HepG2 (cell line): ENCODE measurements around the gene VSX1. TPM values are rescaled to one million over a fixed set of nuclear protein-coding genes. Genes with fewer than 3 reads are reported as not detected.

ENCODE experiments used
- ATAC-seq: fragments of 200-7000 bp; cut with Tn5 transposase; 3 replicates; pipeline ENCODE4 v1.9.1; 2020; ENCODE audit warnings: mild to moderate bottlenecking, moderate library complexity
- BruUV-seq: library from RNA; stranded (reverse); fragments of 400-500 nt; replicated peaks from 2 replicates; lab custom pipeline; 2021; lab: Mats Ljungman, UMichigan
- CTCF ChIA-PET: fragments of 300-600 bp; formaldehyde crosslinking; extraction: SDS; loops from one replicate; lab custom pipeline; 2021; ENCODE audit warnings: low total read pairs, inconsistent platforms, low intra/inter-chr PET ratio; lab: Yijun Ruan, JAX
- POLR2A ChIA-PET: fragments of 350-600 bp; sonication (Branson Sonifier 250); formaldehyde crosslinking; loops from one replicate; lab custom pipeline; 2020; ENCODE audit warnings: antibody characterized with exemption, inconsistent platforms; lab: Yijun Ruan, JAX
- DNase-seq: peaks from one replicate; pipeline ENCODE4 v3.0.0-alpha.2; 2015; ENCODE audit warnings: low spot score
- FAIRE-seq: peaks from 3 replicates; lab custom pipeline; 2011; peaks lifted over from hg19 to GRCh38; lab: Jason Lieb, UNC
- H2AFZ ChIP-seq: one replicate; pipeline ENCODE4 v1.6.1; 2011; ENCODE audit warnings: low read length, inconsistent platforms
- H3K27ac ChIP-seq: fragments of 300-600 bp; 3 replicates; pipeline ENCODE4 v1.8.0; 2011; ENCODE audit warnings: mixed run types, mild to moderate bottlenecking, mixed read lengths, low read length, inconsistent platforms; ENCODE audit not compliant: insufficient read depth; ENCODE audit errors: extremely low read length
- H3K27me3 ChIP-seq, 2 experiments: fragments of 200-600 bp in 1 of 2; 2 replicates in 1 of 2; 3 replicates in 1 of 2; pipeline versions ENCODE4 v1.6.0 to v1.8.0; 2011; ENCODE audit warnings: low read length in 2 of 2, mild to moderate bottlenecking in 2 of 2, moderate library complexity in 2 of 2, inconsistent platforms in 1 of 2; ENCODE audit not compliant: insufficient read depth in 2 of 2, control insufficient read depth in 1 of 2
- H3K36me3 ChIP-seq, 2 experiments: fragments of 200-600 bp in 1 of 2; replicated peaks in 1 of 2; 2 replicates in 1 of 2; 3 replicates in 1 of 2; pipeline versions ENCODE4 v1.5.1 to v1.8.0; 2011; ENCODE audit warnings: low read length in 2 of 2, inconsistent platforms in 1 of 2; ENCODE audit not compliant: insufficient read depth in 2 of 2, control insufficient read depth in 1 of 2
- H3K4me1 ChIP-seq: 2 replicates; pipeline ENCODE4 v1.5.1; 2012; ENCODE audit warnings: low read length, inconsistent platforms; ENCODE audit not compliant: insufficient read depth
- H3K4me2 ChIP-seq: 2 replicates; pipeline ENCODE4 v1.6.0; 2011; ENCODE audit warnings: low read depth, low read length, inconsistent platforms
- H3K4me3 ChIP-seq, 3 experiments: fragments of 200-600 bp in 1 of 3; sonication (generic), shearing (Covaris generic) in 1 of 3; replicated peaks in 1 of 3; 2 replicates each; pipeline ENCODE4 v1.5.1; 2011 to 2016; ENCODE audit warnings: low read length in 3 of 3, inconsistent platforms in 2 of 3, low read depth in 2 of 3, mild to moderate bottlenecking in 2 of 3, control low read depth in 1 of 3, mixed read lengths in 1 of 3; ENCODE audit not compliant: insufficient read depth in 1 of 3
- H3K79me2 ChIP-seq: one replicate; pipeline ENCODE4 v1.6.1; 2011; ENCODE audit warnings: low read length, inconsistent platforms; ENCODE audit not compliant: insufficient read depth
- H3K9ac ChIP-seq: 2 replicates; pipeline ENCODE4 v1.6.0; 2011; ENCODE audit warnings: mild to moderate bottlenecking, low read depth, low read length, inconsistent platforms; ENCODE audit not compliant: insufficient read depth
- H3K9me3 ChIP-seq: 2 replicates; pipeline ENCODE4 v1.5.1; 2012; ENCODE audit warnings: mild to moderate bottlenecking, low read length
- H4K20me1 ChIP-seq: 2 replicates; pipeline ENCODE4 v1.6.0; 2011; ENCODE audit warnings: inconsistent platforms, mild to moderate bottlenecking, low read length, moderate library complexity; ENCODE audit not compliant: insufficient read depth
- IRX3 ChIP-seq: sonication (generic); formaldehyde crosslinking; IDR thresholded peaks from 2 replicates; pipeline ENCODE4 v1.8.1; 2023; ENCODE audit warnings: mild to moderate bottlenecking, low read depth, missing genetic modification reagents, borderline replicate concordance
- ZNF543 ChIP-seq: sonication (generic); formaldehyde crosslinking; IDR thresholded peaks from 2 replicates; pipeline ENCODE4 v1.4.0; 2020; ENCODE audit warnings: mild to moderate bottlenecking, missing genetic modification reagents
- WGBS: methylation state at CpG from one replicate; pipeline ENCODE4 v1.1.6; 2017; ENCODE audit warnings: low lambda C conversion rate; 5-methylcytosine and 5-hydroxymethylcytosine counted together
- in situ Hi-C: cut with HindIII; loops from 2 replicates; pipeline ENCODE4 v1.10.0; 2017; ENCODE audit warnings: low pct_unique_long_range_greater_than_20kb; ENCODE audit not compliant: extremely low pct_ligation_motif_present
- intact Hi-C: fragments of 100-400 bp; cut with micrococcal nuclease; formaldehyde crosslinking; loops from one replicate; pipeline ENCODE4 v1.10.0; 2022; ENCODE audit not compliant: unreplicated experiment
- polyA plus RNA-seq, 8 experiments: library from polyadenylated mRNA; depleted of rRNA in 3 of 8; stranded (reverse) in 7 of 8; unstranded in 1 of 8; fragments of >200 nt; fragmentation: Illumina TruSeq in 4 of 8; extraction: Trizol in 4 of 8; gene quantifications; 2 replicates each; pipeline versions ENCODE4 v1.2.1 to v1.2.3, GENCODE V29; 2011 to 2016; ENCODE audit warnings: low read depth in 4 of 8, missing spikeins in 1 of 8, mixed read lengths in 1 of 8; ENCODE audit not compliant: insufficient read depth in 1 of 8
- total RNA-seq, 5 experiments: library from RNA; depleted of rRNA; stranded (reverse); fragments of >200 nt; fragmentation: Illumina TruSeq; extraction: Trizol; gene quantifications; 2 replicates each; pipeline ENCODE4 v1.2.3, GENCODE V29; 2016; ENCODE audit warnings: low read depth in 1 of 5
- TF ChIP-seq, protein P1 (sequence below): sonication (generic); formaldehyde crosslinking; IDR thresholded peaks from 2 replicates; pipeline ENCODE4 v1.5.0; 2020; ENCODE audit warnings: mild to moderate bottlenecking, missing genetic modification reagents, moderate library complexity
- TF ChIP-seq, protein P2 (sequence below): sonication (generic); formaldehyde crosslinking; IDR thresholded peaks from 2 replicates; pipeline ENCODE4 v1.4.0; 2020; ENCODE audit warnings: missing genetic modification reagents, borderline replicate concordance
- TF ChIP-seq, protein P3 (sequence below): sonication (generic); formaldehyde crosslinking; IDR thresholded peaks from 2 replicates; pipeline ENCODE4 v1.4.0; 2020; ENCODE audit warnings: low read depth, missing genetic modification reagents

Gene VSX1
- total and polyA plus RNA-seq, 2 of the 13 experiments (the other 11 are each of a cell fraction or from before 2014, with no cell fraction given) = 0.04 TPM; not detected in 1

DNA sequence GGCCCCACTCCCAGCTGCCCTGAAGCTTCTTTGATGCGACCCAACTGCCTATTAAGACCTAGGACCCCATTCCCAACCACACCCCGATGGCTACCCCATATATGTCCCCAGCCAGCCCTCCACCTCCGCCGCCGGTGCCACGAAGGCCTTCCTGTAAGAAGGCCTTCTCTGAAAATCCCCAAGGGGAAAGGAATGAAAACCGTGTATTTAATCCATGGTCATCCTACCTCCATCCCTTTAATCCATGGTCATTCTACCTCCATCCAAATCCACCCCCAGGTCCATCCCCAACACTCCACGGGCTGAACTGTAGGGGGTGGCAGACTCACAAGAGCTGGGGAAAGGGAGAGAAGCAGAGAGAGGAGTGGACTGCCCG, 545 bp upstream of the VSX1 start:
- no peak for FAIRE-seq
- H2AFZ ChIP-seq = no peak overlapping the region
- H3K27me3 ChIP-seq = peaks cover 22 to 86% of the 10 kb centered on the region in 2 experiments
- H3K27ac ChIP-seq = no peak overlapping the region
- H3K4me2 ChIP-seq = no peak overlapping the region
- peaks cover 8% of the 10 kb centered on the region for H3K4me1 ChIP-seq
- ChIA-PET CTCF (no interaction called here), POLR2A (no interaction called here)
- H3K36me3 ChIP-seq = no peaks in the 10 kb centered on the region
- BruUV-seq = no TSS peak
- H3K79me2 ChIP-seq = no peaks in the 10 kb centered on the region
- H3K9me3 ChIP-seq = no peaks in the 10 kb centered on the region
- H4K20me1 ChIP-seq = no peaks in the 10 kb centered on the region; the same call in 1 of the 2 replicates
- TF ChIP-seq, protein P1, sequence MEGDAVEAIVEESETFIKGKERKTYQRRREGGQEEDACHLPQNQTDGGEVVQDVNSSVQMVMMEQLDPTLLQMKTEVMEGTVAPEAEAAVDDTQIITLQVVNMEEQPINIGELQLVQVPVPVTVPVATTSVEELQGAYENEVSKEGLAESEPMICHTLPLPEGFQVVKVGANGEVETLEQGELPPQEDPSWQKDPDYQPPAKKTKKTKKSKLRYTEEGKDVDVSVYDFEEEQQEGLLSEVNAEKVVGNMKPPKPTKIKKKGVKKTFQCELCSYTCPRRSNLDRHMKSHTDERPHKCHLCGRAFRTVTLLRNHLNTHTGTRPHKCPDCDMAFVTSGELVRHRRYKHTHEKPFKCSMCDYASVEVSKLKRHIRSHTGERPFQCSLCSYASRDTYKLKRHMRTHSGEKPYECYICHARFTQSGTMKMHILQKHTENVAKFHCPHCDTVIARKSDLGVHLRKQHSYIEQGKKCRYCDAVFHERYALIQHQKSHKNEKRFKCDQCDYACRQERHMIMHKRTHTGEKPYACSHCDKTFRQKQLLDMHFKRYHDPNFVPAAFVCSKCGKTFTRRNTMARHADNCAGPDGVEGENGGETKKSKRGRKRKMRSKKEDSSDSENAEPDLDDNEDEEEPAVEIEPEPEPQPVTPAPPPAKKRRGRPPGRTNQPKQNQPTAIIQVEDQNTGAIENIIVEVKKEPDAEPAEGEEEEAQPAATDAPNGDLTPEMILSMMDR (CRISPR knock-in tag) = peak; percentile 34; the same call in 1 of the 2 replicates
- no peak for TF ChIP-seq ZNF543 (CRISPR knock-in tag)
- in situ Hi-C loops (loop anchor here (5.0 kb wide), 1 partner anchor 95 kb away; no protein-coding TSS in a partner anchor), intact Hi-C loops (no loop called here)
- H3K9ac ChIP-seq = no peak overlapping the region
- H3K4me3 ChIP-seq = no peak overlapping the region
- no peak for DNase-seq
- 41% methylated on average over 9 of the region's 9 CpGs for WGBS
- no peak for ATAC-seq

DNA sequence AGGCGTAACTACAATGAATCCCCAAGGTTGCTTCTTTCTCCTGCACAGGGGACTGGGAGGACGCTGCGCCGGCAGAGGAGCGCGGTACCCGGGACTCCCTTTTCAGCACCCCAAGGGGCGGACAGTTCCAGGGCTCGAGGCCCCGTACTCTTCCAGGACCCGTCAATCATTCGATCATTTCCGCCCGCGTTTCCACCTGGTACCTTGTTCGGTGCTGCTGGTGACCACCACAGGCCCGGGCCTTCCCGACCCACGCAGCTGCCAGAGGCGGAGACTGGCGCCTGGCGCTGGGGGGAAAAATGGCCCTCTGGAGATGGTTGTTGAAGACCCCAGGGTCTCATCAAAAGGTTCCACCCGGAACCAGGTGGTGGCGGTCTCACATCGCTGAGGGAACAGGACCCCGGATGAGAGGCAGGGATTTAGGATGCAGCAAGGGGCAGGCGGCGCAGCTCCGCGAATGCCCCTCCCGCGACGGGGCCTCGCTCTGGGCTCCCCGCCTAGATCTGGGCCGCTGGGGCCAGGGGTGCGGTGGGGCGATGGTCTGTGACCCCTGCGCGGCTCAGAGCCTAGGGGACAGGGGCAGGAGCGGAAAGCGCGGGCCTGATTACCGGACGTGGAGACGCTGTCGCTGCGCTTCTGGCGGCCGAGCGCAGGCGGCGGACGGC, 744 bp downstream of the VSX1 start:
- H3K4me2 ChIP-seq = no peak overlapping the region
- no TSS peak for BruUV-seq
- H3K79me2 ChIP-seq = no peaks in the 10 kb centered on the region
- no peaks in the 10 kb centered on the region for H3K36me3 ChIP-seq
- ChIA-PET CTCF (no interaction called here), POLR2A (no interaction called here)
- peaks cover 18% of the 10 kb centered on the region for H3K4me1 ChIP-seq
- H3K9me3 ChIP-seq = no peaks in the 10 kb centered on the region
- 49% methylated on average over 54 of the region's 54 CpGs for WGBS
- no peak overlapping the region for H3K4me3 ChIP-seq
- intact Hi-C loops (no loop called here), in situ Hi-C loops (loop anchor here (5.0 kb wide), 1 partner anchor 96 kb away; no protein-coding TSS in a partner anchor)
- DNase-seq = no peak
- peak; percentile 7; the same call in 1 of the 3 replicates for ATAC-seq
- FAIRE-seq = no peak
- H3K27me3 ChIP-seq = peaks cover 24 to 84% of the 10 kb centered on the region in 2 experiments
- no peak overlapping the region for H2AFZ ChIP-seq
- no peak overlapping the region for H3K9ac ChIP-seq
- H3K27ac ChIP-seq = no peak overlapping the region
- H4K20me1 ChIP-seq = no peaks in the 10 kb centered on the region; the same call in 1 of the 2 replicates
- TF ChIP-seq, protein P2, sequence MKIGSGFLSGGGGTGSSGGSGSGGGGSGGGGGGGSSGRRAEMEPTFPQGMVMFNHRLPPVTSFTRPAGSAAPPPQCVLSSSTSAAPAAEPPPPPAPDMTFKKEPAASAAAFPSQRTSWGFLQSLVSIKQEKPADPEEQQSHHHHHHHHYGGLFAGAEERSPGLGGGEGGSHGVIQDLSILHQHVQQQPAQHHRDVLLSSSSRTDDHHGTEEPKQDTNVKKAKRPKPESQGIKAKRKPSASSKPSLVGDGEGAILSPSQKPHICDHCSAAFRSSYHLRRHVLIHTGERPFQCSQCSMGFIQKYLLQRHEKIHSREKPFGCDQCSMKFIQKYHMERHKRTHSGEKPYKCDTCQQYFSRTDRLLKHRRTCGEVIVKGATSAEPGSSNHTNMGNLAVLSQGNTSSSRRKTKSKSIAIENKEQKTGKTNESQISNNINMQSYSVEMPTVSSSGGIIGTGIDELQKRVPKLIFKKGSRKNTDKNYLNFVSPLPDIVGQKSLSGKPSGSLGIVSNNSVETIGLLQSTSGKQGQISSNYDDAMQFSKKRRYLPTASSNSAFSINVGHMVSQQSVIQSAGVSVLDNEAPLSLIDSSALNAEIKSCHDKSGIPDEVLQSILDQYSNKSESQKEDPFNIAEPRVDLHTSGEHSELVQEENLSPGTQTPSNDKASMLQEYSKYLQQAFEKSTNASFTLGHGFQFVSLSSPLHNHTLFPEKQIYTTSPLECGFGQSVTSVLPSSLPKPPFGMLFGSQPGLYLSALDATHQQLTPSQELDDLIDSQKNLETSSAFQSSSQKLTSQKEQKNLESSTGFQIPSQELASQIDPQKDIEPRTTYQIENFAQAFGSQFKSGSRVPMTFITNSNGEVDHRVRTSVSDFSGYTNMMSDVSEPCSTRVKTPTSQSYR (CRISPR knock-in tag) = peak; percentile 27; the same call in 1 of the 2 replicates
- TF ChIP-seq, protein P3, sequence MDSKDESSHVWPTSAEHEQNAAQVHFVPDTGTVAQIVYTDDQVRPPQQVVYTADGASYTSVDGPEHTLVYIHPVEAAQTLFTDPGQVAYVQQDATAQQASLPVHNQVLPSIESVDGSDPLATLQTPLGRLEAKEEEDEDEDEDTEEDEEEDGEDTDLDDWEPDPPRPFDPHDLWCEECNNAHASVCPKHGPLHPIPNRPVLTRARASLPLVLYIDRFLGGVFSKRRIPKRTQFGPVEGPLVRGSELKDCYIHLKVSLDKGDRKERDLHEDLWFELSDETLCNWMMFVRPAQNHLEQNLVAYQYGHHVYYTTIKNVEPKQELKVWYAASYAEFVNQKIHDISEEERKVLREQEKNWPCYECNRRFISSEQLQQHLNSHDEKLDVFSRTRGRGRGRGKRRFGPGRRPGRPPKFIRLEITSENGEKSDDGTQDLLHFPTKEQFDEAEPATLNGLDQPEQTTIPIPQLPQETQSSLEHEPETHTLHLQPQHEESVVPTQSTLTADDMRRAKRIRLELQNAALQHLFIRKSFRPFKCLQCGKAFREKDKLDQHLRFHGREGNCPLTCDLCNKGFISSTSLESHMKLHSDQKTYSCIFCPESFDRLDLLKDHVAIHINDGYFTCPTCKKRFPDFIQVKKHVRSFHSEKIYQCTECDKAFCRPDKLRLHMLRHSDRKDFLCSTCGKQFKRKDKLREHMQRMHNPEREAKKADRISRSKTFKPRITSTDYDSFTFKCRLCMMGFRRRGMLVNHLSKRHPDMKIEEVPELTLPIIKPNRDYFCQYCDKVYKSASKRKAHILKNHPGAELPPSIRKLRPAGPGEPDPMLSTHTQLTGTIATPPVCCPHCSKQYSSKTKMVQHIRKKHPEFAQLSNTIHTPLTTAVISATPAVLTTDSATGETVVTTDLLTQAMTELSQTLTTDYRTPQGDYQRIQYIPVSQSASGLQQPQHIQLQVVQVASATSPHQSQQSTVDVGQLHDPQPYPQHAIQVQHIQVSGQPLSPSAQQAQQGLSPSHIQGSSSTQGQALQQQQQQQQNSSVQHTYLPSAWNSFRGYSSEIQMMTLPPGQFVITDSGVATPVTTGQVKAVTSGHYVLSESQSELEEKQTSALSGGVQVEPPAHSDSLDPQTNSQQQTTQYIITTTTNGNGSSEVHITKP (CRISPR knock-in tag) = 0 out of 2 replicates have a peak, but pooled peaks have one; percentile 30
- 0 out of 2 replicates have a peak, but pooled peaks have one; percentile 20 for TF ChIP-seq IRX3 (CRISPR knock-in tag)
